Dermis blood vessel endothelial cell (primary cell): Measurements from ENCODE around the gene CCR7. TPM values are rescaled to one million over a fixed set of nuclear protein-coding genes. Genes with fewer than 3 reads are reported as not detected.

Source experiments
- DNase-seq: peaks from one replicate; pipeline ENCODE4 v3.0.0; 2010
- total RNA-seq: library from RNA; depleted of rRNA; stranded (reverse); fragments of >200 nt; gene quantifications from 2 replicates; pipeline ENCODE4 v1.2.3, GENCODE V29; 2014

Gene CCR7
- total RNA-seq: under 0.01 and 0.33 TPM in 2 replicates

DNA sequence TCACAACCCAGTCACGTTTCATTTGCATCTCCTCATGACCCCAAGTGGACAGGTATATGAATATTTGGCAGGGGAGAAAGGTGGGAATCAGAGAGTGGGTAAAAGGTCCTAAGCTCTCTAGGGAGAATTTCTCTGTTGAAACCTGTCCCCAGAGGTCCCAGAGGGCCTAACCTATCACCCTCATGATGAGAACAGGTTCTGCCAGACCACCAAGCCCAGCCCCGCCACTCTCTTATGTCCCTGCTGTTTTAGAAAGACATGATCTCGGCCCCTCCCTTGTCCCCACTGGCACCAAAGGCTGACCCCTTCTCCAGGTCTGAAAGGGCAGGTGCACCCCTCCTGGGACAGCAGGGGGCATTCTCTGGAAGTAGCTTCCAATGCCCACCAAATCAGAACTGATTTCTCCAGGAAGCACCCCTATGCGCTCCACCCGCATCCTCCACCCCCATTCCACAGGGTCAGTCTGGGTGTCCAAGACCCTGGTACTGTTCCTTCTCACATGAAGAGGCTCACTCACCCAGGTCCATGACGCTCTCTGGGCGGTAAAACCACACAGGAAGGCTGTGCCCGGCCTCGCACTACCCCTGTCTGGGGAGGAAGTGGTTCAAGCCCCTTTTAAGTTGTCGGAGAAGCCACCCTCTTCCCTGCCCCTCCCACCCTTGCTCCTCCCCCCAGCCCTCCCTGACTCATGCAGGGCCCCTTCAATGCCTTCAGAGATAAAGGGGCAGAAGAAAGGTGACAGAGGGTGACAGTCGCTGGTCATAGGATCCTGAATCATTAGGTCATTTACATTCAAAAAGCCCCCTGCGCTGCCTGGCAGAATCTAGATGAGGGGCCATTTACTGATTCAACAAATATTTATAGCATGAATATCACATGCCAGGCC, at the start of gene CCR7:
Gene CCR7, minus strand, starts transcription at position 590 of the 886 bp plus-strand sequence. Its CDS starts 63 bp downstream, at position 527.
- DNase-seq: no peak

DNA sequence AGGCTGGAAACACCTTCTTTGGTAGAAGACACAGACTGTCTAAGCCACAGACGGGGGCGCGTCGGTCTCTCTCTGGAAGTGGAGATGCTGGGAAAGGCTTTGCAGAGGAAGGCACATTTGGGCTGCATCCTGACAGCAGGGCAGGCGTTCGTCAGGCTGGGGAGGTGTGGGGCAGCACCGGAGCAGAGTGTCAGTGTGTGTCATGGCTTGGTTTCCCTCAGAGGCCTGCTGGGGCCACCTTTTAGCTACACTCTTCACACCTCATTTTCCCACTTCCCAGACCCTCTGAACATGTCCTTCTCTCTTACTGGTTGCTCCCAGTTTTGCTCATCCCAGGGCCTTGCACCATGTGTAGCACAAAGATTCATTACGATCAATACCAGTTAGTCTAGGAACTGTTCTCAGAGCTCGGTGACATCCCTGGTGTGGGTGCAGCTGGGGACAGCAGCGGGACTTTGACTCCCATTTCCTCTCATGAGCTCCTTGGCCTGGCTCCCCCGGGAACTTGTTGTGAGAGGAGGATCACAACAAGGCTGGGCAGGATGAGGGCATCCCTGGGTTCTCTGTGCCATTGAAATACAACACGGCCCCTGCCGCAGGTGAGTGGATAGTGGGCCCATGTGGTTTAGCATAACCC, 49.3 kb upstream of the CCR7 start:
- DNase-seq: no peak

GRCh38 chr17:40613467-40614154, 48.3 kb upstream of the CCR7 start:
- DNase-seq: no peak

- no peak for DNase-seq
Measured at GRCh38 chr17:40612599-40613244, 47.5 kb upstream of the CCR7 start.

DNA sequence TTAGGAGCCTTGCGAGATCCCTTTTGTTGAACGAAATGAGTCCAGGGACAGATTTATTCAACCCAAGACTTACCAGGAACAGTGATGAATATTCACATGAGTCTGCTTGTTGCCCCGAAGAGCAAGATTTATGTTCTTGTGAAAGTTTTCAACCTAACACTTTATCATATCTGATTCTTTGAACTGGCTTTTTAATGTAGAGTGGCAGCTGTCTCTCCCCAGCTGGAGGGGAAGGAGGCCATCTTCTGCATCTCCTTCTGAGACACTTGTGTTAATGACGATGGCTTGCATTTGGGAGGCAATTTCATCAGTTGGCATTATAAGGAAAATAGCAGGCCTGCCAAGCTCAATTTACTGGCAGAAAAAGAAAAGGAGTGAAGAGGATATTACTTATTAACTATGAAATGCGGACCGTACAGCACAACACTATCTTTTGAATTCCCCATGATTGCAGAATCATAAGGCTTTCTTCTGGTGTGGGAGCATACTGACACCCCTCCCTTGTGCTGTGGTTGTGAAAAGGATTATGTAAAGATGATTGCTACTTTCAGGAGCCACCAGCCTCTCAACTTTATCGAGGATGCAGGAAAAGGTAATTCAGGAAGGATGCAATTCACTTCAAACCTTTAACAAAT, 46.7 kb upstream of the CCR7 start:
- DNase-seq: no peak

DNA sequence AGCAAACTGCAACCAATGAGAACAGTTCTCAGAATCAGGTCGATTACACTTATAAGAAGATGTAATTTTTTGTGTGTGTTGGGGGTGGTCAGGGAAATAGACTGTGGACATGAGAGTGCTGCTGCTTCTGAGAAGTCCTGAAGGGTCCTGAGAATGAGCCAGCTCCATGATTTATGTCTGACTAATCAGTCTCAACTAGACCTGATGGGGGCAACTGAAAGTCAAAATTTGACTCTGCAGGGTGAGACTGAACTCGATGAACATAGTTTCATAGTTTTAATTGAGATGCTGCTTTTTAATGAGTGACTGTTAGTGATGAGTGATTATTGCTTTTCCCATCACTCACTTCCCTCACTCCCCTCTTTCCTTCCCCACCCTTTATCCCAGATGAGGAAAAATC, 45.1 kb upstream of the CCR7 start:
- DNase-seq: no peak

DNA sequence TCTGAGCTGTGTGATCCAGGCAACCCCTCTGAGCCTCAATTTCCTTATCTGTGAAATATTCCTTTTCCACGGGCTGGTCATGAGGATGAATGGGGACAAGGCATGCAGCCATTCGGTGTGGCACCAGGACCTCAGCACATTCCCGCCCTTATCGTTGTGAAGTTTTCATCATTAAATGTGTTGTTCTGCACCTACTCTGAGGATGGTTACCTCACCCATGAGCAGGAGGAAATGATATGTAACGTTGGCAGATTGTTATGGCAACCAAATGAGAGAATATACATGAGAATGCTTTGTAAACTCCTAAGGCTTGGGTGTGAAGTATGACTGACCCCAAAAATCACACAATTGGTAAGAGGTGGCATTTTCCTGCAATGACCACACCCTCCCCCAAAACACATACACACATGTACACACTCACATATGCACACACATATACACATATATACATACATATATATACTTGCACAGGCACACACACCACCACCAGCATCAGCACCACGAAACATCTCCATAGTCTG, 42.8 kb upstream of the CCR7 start:
- peak; percentile 11 for DNase-seq

DNA sequence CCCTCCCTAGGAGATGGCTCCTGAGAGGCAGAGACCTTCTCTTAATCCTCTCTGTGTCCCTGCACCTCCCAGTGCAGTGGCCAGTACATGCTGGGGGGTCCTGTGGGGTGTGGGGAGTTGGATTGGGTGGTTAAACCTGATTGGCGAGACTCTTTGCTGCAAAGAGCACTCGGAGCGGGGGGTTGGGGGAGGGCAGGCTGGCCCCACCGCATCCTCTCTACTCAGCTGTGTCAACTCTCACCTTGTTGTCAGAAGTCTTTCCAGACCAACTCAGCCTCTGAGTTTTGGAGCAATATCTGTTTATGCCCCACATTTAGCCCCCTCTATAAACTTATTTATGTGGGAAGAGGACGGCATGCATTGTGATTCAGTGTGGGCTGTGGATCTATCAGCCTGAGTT, 42.4 kb upstream of the CCR7 start:
- no peak for DNase-seq

DNA sequence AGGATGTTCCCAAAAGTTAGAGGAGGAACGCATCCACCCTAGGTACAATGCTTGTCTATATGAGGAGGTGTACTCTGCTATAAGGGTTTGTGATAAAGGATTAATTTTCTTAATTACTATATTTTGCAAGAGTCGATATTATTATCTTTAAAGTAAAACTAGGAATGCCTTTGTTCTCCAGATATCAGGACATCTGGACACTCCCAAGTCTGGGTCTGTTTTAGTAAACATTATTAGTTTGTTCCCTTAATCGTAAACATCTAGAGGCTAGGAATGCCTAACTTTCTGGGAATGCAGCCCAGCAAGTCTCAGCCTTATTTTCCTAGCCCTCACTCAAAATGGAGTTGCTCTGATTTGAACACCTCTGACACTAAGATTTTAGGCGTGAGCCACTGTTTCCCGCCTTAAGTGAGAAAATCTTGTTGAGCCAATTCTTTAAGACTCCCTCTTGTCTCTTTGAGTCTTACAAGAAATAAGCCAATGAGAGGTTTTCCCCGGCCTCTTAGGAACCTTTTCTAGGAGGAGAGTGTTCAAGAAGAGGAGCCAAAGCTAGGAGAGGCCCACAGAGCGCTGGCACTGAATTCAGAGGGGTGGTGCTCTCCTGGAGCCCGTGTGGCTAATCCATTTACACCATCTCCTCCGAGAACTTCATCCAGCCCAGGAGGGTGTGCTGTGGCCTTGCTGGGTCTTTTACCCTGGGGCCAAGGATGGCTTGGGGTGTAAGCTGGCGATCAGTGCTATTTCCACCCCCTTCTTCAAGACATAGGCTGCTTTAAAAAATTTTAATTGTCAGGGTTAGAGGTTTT, 41.5 kb upstream of the CCR7 start:
- no peak for DNase-seq

GRCh38 chr17:40605306-40605705, 40.0 kb upstream of the CCR7 start:
- DNase-seq: no peak

DNA sequence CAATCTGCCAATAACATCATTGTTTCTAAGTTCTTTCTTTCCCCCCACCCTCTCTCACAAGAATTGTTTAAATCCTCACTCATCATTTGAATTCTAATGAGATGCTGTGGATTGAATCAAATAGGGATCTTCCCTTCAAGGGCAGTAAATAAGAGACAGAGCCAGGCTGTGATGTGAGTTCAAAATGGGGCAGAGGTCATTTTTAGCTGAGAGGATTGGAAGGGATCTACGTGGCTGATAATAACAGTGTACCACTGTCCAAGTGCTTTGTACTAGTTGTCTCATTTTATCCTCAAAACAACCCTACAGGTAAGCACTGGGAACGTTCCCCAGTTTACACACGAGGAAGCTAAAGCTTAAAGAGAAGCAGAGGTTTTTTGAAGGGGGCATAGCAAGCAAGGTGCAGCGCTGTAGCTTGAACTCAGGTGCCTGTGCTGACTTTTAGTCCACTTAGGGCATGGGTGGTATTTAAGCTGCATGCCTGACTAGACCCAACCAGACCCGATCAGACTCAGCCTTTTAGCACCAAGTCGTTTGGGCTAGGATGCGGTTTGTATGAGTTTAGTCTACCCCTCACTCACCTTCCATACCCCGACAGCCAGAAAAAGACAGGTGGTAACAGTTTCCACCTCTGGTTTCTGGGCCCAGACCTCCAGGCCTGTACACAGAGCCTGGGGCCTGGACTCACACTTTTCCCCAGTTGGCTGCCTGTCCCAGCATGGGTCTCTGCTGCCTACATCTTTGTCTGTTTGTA, 39.2 kb upstream of the CCR7 start:
- DNase-seq: no peak

DNA sequence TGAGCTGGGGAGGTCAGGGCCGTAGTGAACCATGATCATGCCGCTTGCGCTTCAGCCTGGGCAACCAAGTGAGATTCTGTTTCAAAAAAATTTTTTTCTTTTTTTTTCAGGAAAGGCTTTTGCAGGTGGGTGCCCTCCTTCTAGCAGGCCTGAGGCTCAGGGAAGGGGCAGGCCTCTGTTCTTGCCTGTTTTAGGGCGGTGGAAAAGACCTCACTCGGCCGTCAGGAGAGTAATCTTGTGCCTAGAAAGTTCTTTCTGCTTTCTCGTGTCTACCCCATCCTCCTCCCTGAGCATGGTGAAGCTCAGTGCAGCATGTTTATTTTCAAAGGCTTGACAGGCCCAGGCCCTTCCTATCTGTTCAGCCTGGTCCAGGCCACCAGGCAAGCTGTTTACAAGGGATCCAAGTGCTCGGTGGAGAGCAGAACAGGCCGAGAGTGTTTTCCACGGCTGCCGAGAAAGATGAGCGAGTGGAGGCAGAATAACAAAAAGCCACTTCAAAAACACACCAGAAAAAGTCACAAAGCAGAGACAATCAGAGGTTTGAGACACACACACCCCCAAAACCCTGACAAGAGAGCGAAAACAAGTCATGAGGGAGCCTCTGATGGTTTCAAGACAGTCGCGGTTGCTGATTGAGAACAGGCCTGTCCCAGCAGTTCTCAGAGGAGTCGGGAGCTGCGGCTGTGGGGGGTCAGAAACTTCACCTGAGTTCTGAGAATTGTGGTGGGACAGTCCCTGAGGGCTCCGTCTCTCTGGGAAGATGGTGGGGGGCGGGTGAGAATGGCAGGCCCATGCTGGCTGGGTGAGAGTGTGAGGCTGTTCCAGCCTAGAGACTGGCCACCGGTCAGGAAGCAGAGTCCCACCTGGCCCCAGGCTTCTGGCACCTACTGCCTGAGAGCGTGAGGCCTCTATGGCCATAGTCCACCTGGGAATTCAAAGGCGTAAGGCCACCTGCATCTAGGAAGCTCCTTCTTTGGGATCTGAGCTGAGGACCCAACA, 37.5 kb upstream of the CCR7 start:
- no peak for DNase-seq

DNA sequence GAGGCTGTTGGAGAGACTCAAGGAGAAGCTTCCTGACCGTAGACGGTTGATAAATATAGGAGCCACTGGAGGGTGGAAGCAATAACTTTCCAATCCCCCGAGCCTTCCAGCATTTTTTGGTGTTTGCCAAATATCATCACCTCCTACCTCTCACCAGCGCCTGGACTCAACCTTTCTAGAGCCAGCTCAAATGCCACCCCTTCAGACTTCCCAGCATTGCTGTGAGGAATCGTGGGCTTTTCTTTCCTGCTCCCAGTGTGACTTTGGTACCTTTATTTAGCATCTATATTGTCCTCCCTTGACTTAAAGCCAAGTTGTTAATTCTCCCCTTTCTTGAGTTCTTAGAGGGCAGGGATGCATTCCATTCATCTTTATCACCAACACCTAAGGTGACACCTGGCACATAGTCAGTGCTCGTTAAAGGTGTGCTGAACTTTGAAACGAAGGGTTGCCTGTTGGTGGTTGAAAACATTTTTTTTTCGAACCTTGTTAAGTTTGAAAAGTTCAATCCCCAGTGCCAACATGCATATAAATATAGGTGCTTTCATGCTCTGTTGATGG, 35.3 kb upstream of the CCR7 start:
- no peak for DNase-seq

DNA sequence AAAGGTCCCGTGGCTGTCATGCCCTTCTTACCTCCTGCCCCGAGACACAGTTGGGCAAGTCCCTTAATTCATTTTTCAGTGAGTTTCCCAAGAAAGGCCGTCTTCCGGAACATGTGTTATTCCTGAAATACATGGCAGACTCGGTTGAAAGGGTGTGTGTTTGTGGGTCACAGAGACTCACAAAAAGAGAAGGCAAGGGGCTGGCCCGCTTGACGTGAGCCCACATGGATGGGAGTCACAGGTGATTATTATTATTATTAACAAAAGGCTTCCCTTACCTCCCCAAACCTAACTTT, 34.1 kb upstream of the CCR7 start:
- no peak for DNase-seq

DNA sequence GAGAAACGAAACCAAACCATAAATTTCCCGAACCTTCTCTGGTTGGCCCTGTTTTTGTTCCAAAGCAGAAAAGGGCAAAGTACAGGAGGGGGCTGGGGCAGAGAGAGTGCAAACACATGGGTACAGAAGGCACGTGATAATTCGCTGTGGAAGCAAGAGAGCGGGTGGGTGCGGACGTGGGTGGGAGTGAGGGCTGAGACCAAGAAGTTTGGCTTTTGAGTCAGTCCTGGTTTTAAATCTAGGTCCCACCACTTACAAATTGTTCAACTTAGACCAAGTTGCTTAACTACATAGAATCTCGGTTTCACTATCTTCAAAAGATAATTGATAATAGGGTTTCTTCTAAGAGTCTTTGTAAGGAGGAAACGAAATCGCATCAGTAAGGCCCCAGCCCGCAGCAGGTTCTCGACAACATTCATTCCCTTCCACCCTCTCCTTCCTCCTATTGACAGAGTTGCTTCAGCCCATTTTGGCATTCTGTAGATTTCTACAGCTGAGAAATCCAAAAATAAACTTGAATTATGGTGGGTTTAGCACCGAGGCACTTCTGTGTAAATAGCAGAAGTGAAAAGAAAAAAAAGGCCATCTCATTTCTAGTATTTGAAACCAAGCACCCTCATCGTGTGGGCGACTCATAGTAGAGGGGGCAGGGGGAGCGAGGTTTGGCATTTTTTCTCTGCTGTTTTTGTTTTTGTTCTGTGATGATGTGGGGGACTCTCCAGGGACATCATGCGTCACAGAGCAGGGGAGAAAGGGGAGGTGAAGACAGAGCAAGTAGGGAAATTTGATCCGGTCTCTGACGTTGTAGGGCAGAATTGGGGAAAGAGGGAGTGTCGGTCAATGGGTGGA, 33.6 kb upstream of the CCR7 start:
- no peak for DNase-seq

- DNase-seq: no peak
Measured at GRCh38 chr17:40598301-40598618, 33.0 kb upstream of the CCR7 start.

- DNase-seq: no peak
Measured at GRCh38 chr17:40597556-40598300, 32.5 kb upstream of the CCR7 start.

DNA sequence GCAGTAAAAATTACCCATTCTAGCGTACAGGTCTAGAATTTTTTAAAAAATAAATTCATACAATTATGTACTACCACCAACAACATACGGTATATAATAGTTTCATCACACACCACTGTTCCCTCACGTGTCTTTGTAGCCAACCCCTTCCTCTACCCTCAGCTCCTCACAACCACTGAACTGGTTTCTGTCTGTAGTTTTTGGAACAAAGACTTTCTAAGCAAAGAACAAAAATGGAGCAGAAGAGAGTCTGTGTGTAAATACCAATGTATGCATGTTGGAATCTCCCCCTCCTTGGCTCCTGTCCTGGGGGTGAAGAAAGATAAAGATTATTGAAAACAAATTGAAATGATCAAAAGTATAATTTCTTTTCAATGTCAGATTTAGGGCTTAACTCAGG, 31.9 kb upstream of the CCR7 start:
- DNase-seq: no peak
